ENCODE measurements around the gene NKX2-2. TPM values are rescaled to one million over a fixed set of nuclear protein-coding genes. Genes with fewer than 3 reads are reported as not detected.

Gene NKX2-2
- total and polyA plus RNA-seq, 2 donors (not counting 3 experiments of a cell fraction or from before 2014, with no cell fraction given) = not detected

DNA sequence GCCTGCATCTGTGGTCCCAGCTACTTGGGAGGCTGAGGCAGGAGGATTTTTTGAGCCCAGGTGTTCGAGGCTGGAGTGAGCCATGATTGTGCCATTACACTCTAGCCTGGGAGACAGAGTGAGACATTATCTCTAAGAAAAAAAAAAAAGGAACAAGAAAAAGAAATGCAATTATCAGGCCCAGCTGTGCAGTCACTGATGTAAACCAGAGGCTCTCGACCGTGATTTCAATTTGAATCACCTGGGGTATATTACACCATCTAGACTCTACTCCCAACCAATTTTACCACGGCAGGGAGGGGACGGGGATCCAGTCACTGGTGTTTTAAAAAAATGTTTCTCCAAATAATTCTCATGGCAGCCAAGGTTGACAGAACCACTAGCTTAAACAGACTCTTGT is 48.8 kb upstream of the NKX2-2 start:
- H4K20me1 ChIP-seq (replicated peaks; ENCODE audit: control insufficient read depth, extremely low read depth, insufficient read depth, low read length) = no peaks in the 10 kb centered on the region
- no peak overlapping the region for H3K9ac ChIP-seq (replicated peaks; ENCODE audit: extremely low read depth, insufficient read depth, low read length)
- no peak overlapping the region for H2AFZ ChIP-seq (ENCODE audit: low read depth, low read length)
- no peak overlapping the region for H3K4me3 ChIP-seq (replicated peaks in 1 of 3; ENCODE audit: insufficient read depth in 1 of 3, low read depth in 1 of 3, low read length in 3 of 3)
- no peaks in the 10 kb centered on the region for H3K27me3 ChIP-seq (ENCODE audit: control insufficient read depth in 2 of 2, insufficient read depth in 2 of 2, low read length in 2 of 2)
- H3K4me1 ChIP-seq (ENCODE audit: control insufficient read depth, extremely low read depth, insufficient read depth, low read length) = no peaks in the 10 kb centered on the region
- no peaks in the 10 kb centered on the region for H3K36me3 ChIP-seq (ENCODE audit: control insufficient read depth in 2 of 2, extremely low read depth in 1 of 2, insufficient read depth in 2 of 2, low read length in 2 of 2)
- no TSS peak for BruUV-seq (replicated peaks)
- dilution Hi-C loops (cut with MboI; ENCODE audit: extremely low pct_ligation_motif_present, low sequenced_read_pairs) = no loop called here
- no peaks in the 10 kb centered on the region for H3K9me3 ChIP-seq (replicated peaks; ENCODE audit: control insufficient read depth, insufficient read depth, low read length)
- FAIRE-seq = no peak
- H3K79me2 ChIP-seq (ENCODE audit: control insufficient read depth, insufficient read depth, low read length) = no peaks in the 10 kb centered on the region
- ChIA-PET CTCF (interaction anchor here (0.8 to 2.9 kb wide), 5 partner anchors 9 to 969 kb away, joined by 3 to 14 read pairs (median 4); no protein-coding TSS in a partner anchor), POLR2A (no interaction called here)
- TF ChIP-seq EZH2 (IDR thresholded peaks at IDR 0.05; ENCODE audit: borderline replicate concordance, low read depth, low read length, severe bottlenecking) = no peak
- TF ChIP-seq MAX (IDR thresholded peaks at IDR 0.05; ENCODE audit: insufficient read depth, insufficient read length) = no peak
- no peak for TF ChIP-seq CTCF (IDR thresholded peaks at IDR 0.05; ENCODE audit: extremely low read depth in 1 of 2, insufficient read depth in 1 of 2, low read depth in 1 of 2, low read length in 2 of 2)
- no peak for TF ChIP-seq FOS (IDR thresholded peaks at IDR 0.05; ENCODE audit: borderline replicate concordance, insufficient read depth, low read length)
- TF ChIP-seq GATA2 (IDR thresholded peaks at IDR 0.05; ENCODE audit: insufficient read depth, insufficient read length, low read depth, low read length) = no peak
- TF ChIP-seq POLR2AphosphoS5 (IDR thresholded peaks at IDR 0.05; ENCODE audit: insufficient read depth, low read depth, low read length) = no peak
- no peak for TF ChIP-seq POLR2A (IDR thresholded peaks at IDR 0.05; ENCODE audit: low read depth, low read length)
- no peak for TF ChIP-seq MYC (IDR thresholded peaks at IDR 0.05; ENCODE audit: low read depth, low read length)
- no peak for TF ChIP-seq JUN (IDR thresholded peaks at IDR 0.05; ENCODE audit: borderline replicate concordance, insufficient read depth, insufficient read length, low read depth)
- no peak overlapping the region for H3K27ac ChIP-seq (ENCODE audit: insufficient read depth, low read depth, low read length)
- no peak for DNase-seq (ENCODE audit: low read depth, low spot score)
- intact Hi-C loops (cut with micrococcal nuclease) = no loop called here
- H3K9me1 ChIP-seq (replicated peaks; ENCODE audit: control insufficient read depth, extremely low read depth, insufficient read depth, low read length) = no peaks in the 10 kb centered on the region
- H3K4me2 ChIP-seq (ENCODE audit: insufficient read depth, low read length) = no peak overlapping the region
